GM23248 (cell line): Measurements from ENCODE around the gene WDR46.

ENCODE experiments used
- EZH2 ChIP-seq: fragments of 200-600 bp; sonication (generic); IDR thresholded peaks from 2 replicates; pipeline ENCODE4 v1.6.1; 2018; ENCODE audit warnings: antibody characterized with exemption, mild to moderate bottlenecking; ENCODE audit not compliant: insufficient read depth, poor library complexity, severe bottlenecking
- EZH2phosphoT487 ChIP-seq: fragments of 200-600 bp; sonication (generic); IDR thresholded peaks from 2 replicates; pipeline ENCODE4 v1.6.1; 2018; ENCODE audit warnings: antibody characterized with exemption, moderate library complexity, mild to moderate bottlenecking, low read depth; ENCODE audit not compliant: insufficient read depth

GRCh38 chr6:33296797-33297405 lies 7.9 kb upstream of the WDR46 start:
- TF ChIP-seq EZH2: no peak
- TF ChIP-seq EZH2phosphoT487: no peak
